ENCODE results near the gene IBSP.
A peak's percentile ranks its signal among the peaks of the same experiment; 100 is the strongest.

The IBSP gene

DNA sequence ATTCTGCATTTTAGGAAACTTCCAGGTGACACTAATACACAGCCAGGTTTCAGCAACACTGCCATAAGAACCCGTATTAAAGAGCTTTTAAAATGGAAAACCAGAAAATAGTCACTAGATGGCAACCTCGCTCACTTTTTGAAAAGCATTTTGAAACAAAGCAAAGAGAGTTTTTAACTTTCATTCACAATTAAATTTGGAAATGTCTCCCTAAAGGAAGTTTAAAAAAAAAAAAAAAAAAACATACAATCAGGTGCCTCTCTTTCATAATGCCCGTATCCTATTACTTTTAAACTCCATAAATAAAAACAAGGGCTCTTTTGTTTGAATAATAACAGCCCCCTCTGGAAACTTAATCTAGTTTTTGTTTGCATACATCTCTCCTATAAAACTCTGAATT, 53.8 kb downstream of the IBSP start:
- no peak for TF ChIP-seq MYC (IDR thresholded peaks at IDR 0.05; ENCODE audit: low read depth, low read length)
- TF ChIP-seq, protein P1, sequence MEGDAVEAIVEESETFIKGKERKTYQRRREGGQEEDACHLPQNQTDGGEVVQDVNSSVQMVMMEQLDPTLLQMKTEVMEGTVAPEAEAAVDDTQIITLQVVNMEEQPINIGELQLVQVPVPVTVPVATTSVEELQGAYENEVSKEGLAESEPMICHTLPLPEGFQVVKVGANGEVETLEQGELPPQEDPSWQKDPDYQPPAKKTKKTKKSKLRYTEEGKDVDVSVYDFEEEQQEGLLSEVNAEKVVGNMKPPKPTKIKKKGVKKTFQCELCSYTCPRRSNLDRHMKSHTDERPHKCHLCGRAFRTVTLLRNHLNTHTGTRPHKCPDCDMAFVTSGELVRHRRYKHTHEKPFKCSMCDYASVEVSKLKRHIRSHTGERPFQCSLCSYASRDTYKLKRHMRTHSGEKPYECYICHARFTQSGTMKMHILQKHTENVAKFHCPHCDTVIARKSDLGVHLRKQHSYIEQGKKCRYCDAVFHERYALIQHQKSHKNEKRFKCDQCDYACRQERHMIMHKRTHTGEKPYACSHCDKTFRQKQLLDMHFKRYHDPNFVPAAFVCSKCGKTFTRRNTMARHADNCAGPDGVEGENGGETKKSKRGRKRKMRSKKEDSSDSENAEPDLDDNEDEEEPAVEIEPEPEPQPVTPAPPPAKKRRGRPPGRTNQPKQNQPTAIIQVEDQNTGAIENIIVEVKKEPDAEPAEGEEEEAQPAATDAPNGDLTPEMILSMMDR (IDR thresholded peaks at IDR 0.05; ENCODE audit: low read depth, low read length), result peak; percentile 11
- peak; percentile 69 for DNase-seq (ENCODE audit: low read depth)
- no peak overlapping the region for H3K4me3 ChIP-seq (ENCODE audit: low read depth, low read length)

DNA sequence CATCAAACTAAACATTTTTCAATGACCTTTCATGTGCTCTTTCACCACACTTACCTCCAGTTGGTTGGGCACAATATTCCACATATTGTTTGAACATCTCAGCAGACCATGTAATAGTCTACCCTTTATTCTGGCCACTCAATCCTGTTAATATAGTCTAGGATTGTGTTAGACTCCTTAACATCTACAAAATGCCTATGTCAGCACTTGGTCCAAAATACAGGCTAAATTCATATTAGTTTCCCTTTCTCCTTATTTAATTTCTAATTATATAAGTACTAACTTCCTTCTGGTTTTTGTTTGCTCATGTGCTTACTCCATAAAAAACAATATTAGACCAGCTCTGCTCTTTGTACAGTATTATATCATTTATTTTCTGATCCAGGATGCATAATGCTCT, 54.5 kb downstream of the IBSP start:
- DNase-seq (ENCODE audit: low read depth), result no peak
- TF ChIP-seq MYC (IDR thresholded peaks at IDR 0.05; ENCODE audit: low read depth, low read length) (no peak), POLR2A (IDR thresholded peaks at IDR 0.05; ENCODE audit: extremely low read depth, insufficient read length) (no peak)
- TF ChIP-seq, protein P2, sequence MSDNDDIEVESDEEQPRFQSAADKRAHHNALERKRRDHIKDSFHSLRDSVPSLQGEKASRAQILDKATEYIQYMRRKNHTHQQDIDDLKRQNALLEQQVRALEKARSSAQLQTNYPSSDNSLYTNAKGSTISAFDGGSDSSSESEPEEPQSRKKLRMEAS (IDR thresholded peaks at IDR 0.05; ENCODE audit: low read depth, low read length), result no peak
- TF ChIP-seq, protein P1 (IDR thresholded peaks at IDR 0.05; ENCODE audit: low read depth, low read length), result no peak
- H3K4me3 ChIP-seq (ENCODE audit: low read depth, low read length), result no peak overlapping the region

DNA sequence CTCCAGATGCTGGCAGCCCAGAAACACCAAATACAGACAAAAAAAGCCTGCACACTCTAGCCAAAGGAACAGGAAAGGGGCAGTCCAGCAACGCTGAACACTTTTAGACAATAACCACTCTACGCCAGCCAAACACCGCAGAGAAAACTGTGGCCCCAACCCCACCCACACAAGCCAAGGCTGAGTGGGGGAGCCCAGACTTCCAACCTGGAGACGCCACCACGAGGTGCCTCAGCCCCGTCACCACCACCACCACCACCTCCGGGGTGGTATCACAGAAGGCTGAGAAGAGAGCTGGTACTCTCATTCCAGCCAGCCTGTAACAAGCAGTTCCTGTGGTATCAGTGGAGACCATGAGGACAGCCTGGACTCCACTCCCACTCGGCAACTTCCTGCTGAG, 56.2 kb downstream of the IBSP start:
- TF ChIP-seq, protein P1 (IDR thresholded peaks at IDR 0.05; ENCODE audit: low read depth, low read length), result no peak
- TF ChIP-seq MYC (IDR thresholded peaks at IDR 0.05; ENCODE audit: low read depth, low read length), result no peak
- TF ChIP-seq POLR2A (IDR thresholded peaks at IDR 0.05; ENCODE audit: extremely low read depth, insufficient read length), result no peak
- TF ChIP-seq, protein P2 (IDR thresholded peaks at IDR 0.05; ENCODE audit: low read depth, low read length), result no peak
- no peak overlapping the region for H3K4me3 ChIP-seq (ENCODE audit: low read depth, low read length)
- DNase-seq (ENCODE audit: low read depth), result no peak

DNA sequence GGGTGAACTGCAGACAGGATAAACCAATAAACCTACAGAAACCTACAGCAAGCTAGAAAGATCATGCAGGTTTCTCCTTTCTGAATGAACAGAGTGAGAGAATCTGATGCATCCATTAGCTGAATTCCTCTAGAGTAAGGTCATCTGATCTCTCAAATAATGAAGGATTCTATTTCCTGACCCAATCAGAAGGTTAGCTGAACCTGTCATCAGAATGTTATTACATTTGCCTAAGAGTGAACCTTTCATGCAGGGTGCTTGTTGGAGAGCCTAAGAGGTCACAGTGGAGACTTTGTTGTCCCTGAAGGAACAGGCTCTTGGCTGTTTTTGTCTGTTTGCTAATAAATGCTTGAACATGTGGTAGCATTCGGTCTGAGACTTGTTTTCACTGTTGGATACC, 57.5 kb downstream of the IBSP start:
- no peak for DNase-seq (ENCODE audit: low read depth)
- no peak overlapping the region for H3K4me3 ChIP-seq (ENCODE audit: low read depth, low read length)
- no peak for TF ChIP-seq MYC (IDR thresholded peaks at IDR 0.05; ENCODE audit: low read depth, low read length)
- TF ChIP-seq, protein P2 (IDR thresholded peaks at IDR 0.05; ENCODE audit: low read depth, low read length), result no peak
- no peak for TF ChIP-seq POLR2A (IDR thresholded peaks at IDR 0.05; ENCODE audit: extremely low read depth, insufficient read length)

DNA sequence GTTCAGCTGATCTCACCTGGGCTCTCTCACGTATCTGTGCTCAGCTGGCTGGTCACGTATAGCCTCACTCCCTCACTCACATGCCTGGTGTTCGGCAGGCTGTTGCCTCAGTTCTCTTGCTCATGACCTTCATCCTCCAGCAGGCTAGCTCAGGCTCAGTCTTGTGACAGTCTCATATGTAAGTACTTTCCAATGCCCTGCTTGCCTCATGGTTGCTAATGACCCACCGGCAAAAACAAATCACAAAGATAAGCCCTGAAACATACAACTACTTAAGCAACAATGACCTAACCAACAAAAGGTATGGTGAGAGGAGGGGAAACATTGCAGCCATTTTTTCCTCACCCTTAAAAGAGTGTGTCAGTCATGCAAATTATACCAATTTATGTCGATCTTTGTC, 58.4 kb downstream of the IBSP start:
- TF ChIP-seq, protein P1 (IDR thresholded peaks at IDR 0.05; ENCODE audit: low read depth, low read length), result no peak
- TF ChIP-seq, protein P2 (IDR thresholded peaks at IDR 0.05; ENCODE audit: low read depth, low read length), result no peak
- TF ChIP-seq MYC (IDR thresholded peaks at IDR 0.05; ENCODE audit: low read depth, low read length), result no peak
- TF ChIP-seq POLR2A (IDR thresholded peaks at IDR 0.05; ENCODE audit: extremely low read depth, insufficient read length), result no peak
- no peak overlapping the region for H3K4me3 ChIP-seq (ENCODE audit: low read depth, low read length)
- no peak for DNase-seq (ENCODE audit: low read depth)
